Ovary (tissue), 3 donors: Measurements from ENCODE around the gene PPP1R9A.

Experiments
- CTCF ChIP-seq, 3 donors: fragments of 450-650 bp in 2 of 3; fragments of 200-600 bp in 1 of 3; IDR thresholded peaks; one replicate each; pipeline versions ENCODE4 v1.5.1 to v1.8.0; 2016 to 2022; ENCODE audit warnings: antibody characterized with exemption in 3 of 3, mild to moderate bottlenecking in 1 of 3
- EP300 ChIP-seq: sonication (generic); formaldehyde crosslinking; IDR thresholded peaks from one replicate; pipeline ENCODE4 v1.6.1; 2017; ENCODE audit warnings: antibody characterized with exemption
- POLR2A ChIP-seq: fragments of 450-650 bp; IDR thresholded peaks from one replicate; pipeline ENCODE4 v1.6.1; 2017; ENCODE audit warnings: antibody characterized with exemption, mild to moderate bottlenecking, moderate library complexity
- donor health status: DM: no; HTN: no; CAD: no.

DNA sequence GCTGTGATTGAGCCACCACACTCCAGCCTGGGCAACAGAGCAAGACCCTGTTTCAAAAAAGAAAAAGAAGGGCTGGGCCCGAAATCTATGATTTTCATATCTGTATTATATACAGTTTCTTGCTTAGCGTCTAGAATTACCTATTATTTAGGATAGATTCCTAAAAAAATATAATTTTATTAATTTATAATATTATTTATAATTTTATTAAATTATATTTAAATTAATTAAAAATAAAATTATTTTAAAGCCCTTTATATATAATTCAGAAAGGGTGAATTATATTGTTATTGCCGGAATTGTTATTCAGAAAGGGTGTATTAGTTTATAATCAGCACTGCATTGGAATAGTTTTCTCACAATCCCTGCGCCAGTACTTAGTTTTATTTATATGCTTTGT, 14.5 kb downstream of the PPP1R9A start:
- no peak for TF ChIP-seq CTCF (IDR thresholded peaks at IDR 0.05)
- TF ChIP-seq POLR2A = no peak
- TF ChIP-seq EP300 = no peak
